ENCODE results near the gene CDH23. TPM values are rescaled to one million over a fixed set of nuclear protein-coding genes. Genes with fewer than 3 reads are reported as not detected.

The CDH23 gene
- total RNA-seq, 2 experiments from 2014 or later = 4.6 to 5.2 TPM

GRCh38 chr10:71349406-71349805, 47.3 kb upstream of the CDH23 start:
- intact Hi-C loops (cut with DNase I, micrococcal nuclease) = no loop called here
- no peak overlapping the region for H3K27ac ChIP-seq (ENCODE audit: low read depth in 1 of 2, low read length in 2 of 2)
- no peaks in the 10 kb centered on the region for H3K4me1 ChIP-seq (ENCODE audit: insufficient read depth, low read length)
- Mint-ChIP-seq H3K36me3 (ENCODE audit: low read depth) (peaks cover 38% of the 10 kb centered on the region), H3K27ac (no peak overlapping the region), H3K4me3 (no peak overlapping the region), H3K27me3 (no peaks in the 10 kb centered on the region), H3K9me3 (no peaks in the 10 kb centered on the region), H3K4me1 (ENCODE audit: low read depth) (no peaks in the 10 kb centered on the region)
- ChIA-PET CTCF (no interaction called here), POLR2A (no interaction called here)
- TF ChIP-seq CTCF (IDR thresholded peaks at IDR 0.05) = no peak
- no peaks in the 10 kb centered on the region for H3K27me3 ChIP-seq (ENCODE audit: control insufficient read depth in 1 of 2, insufficient read depth in 2 of 2, low read length in 2 of 2)
- no peaks in the 10 kb centered on the region for H3K9me3 ChIP-seq (ENCODE audit: control insufficient read depth in 1 of 2, insufficient read depth in 1 of 2, low read length in 2 of 2)
- no peak overlapping the region for H3K4me3 ChIP-seq (ENCODE audit: low read length)
- peaks cover 14% of the 10 kb centered on the region for H3K36me3 ChIP-seq (ENCODE audit: insufficient read depth, low read length)
- DNase-seq (no peak), ATAC-seq (ENCODE audit: poor library complexity) (no peak)

DNA sequence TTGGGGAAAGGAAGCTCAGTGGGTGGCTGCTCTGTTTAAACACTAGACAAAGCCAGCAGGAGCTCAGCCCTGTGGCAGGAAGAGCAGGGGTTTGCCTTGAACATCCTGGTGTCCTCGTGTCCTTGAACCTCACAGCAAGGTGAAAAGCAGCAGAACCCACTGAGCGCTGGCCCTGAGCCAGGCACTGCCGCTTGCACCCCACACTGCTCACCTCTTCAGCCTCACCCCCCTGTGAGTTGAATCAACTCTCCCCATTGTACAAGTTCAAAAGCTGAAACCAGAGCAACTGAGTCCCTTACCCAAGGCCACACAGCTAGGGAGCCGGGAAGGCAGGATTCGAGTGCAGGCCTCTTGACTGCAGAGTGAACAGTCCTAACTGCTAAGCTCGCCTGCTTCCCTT, 45.6 kb upstream of the CDH23 start:
- H3K27ac Mint-ChIP-seq = no peak overlapping the region
- H3K4me3 Mint-ChIP-seq = no peak overlapping the region
- Histone ChIP-seq H3K27me3 (ENCODE audit: control insufficient read depth in 1 of 2, insufficient read depth in 2 of 2, low read length in 2 of 2) (no peaks in the 10 kb centered on the region), H3K4me1 (ENCODE audit: insufficient read depth, low read length) (no peaks in the 10 kb centered on the region), H3K9me3 (ENCODE audit: control insufficient read depth in 1 of 2, insufficient read depth in 1 of 2, low read length in 2 of 2) (no peaks in the 10 kb centered on the region), H3K27ac (ENCODE audit: low read depth in 1 of 2, low read length in 2 of 2) (no peak overlapping the region), H3K4me3 (ENCODE audit: low read length) (no peak overlapping the region), H3K36me3 (ENCODE audit: insufficient read depth, low read length) (peaks cover 18% of the 10 kb centered on the region)
- TF ChIP-seq CTCF (IDR thresholded peaks at IDR 0.05) = no peak
- H3K4me1 Mint-ChIP-seq (ENCODE audit: low read depth) = no peaks in the 10 kb centered on the region
- intact Hi-C loops (cut with DNase I, micrococcal nuclease) = no loop called here
- no peaks in the 10 kb centered on the region for H3K27me3 Mint-ChIP-seq
- no peak for ATAC-seq (ENCODE audit: poor library complexity)
- H3K9me3 Mint-ChIP-seq = no peaks in the 10 kb centered on the region
- ChIA-PET POLR2A (no interaction called here), CTCF (no interaction called here)
- no peak for DNase-seq
- H3K36me3 Mint-ChIP-seq (ENCODE audit: low read depth) = peaks cover 50% of the 10 kb centered on the region

DNA sequence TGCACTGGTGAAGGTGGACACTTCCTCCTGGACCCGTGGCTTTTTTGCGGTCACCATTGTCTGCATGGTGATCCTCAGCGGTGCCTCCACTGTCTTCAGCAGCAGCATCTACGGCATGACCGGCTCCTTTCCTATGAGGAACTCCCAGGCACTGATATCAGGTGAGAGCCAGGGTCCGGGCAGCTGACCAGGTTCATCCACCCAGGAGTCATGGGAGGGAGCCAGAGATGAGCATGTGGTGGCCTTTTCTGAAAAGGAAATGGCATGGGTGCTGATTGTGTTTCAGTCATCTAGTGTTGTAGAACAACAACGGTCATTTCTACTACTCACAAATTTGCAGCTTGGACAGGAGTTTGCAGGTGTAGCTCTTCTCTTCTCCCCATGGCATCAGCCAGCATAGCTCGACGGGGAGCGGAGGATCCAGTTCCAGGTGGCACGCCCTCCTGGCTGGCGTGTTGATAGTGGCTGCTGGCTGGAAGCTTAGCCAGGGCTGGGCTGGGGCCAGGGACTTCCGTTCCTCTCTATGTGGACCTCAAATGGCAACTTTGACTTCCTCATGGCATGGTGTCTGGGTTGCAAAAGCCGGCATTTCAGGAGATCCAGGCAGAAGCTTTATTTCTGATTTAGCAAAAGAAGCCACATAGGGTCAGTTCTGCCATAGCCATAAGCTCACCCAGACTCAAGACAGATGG, 44.9 kb upstream of the CDH23 start:
- no peak for ATAC-seq (ENCODE audit: poor library complexity)
- no peaks in the 10 kb centered on the region for H3K4me1 ChIP-seq (ENCODE audit: insufficient read depth, low read length)
- Mint-ChIP-seq H3K36me3 (ENCODE audit: low read depth) (peaks cover 57% of the 10 kb centered on the region), H3K9me3 (no peaks in the 10 kb centered on the region), H3K4me1 (ENCODE audit: low read depth) (no peaks in the 10 kb centered on the region), H3K27ac (no peak overlapping the region), H3K4me3 (no peak overlapping the region), H3K27me3 (no peaks in the 10 kb centered on the region)
- H3K27ac ChIP-seq (ENCODE audit: low read depth in 1 of 2, low read length in 2 of 2) = no peak overlapping the region
- no peak for DNase-seq
- no peak overlapping the region for H3K4me3 ChIP-seq (ENCODE audit: low read length)
- TF ChIP-seq CTCF (IDR thresholded peaks at IDR 0.05) = no peak
- no peaks in the 10 kb centered on the region for H3K9me3 ChIP-seq (ENCODE audit: control insufficient read depth in 1 of 2, insufficient read depth in 1 of 2, low read length in 2 of 2)
- ChIA-PET POLR2A (no interaction called here), CTCF (no interaction called here)
- intact Hi-C loops (cut with DNase I, micrococcal nuclease) = no loop called here
- H3K27me3 ChIP-seq (ENCODE audit: control insufficient read depth in 1 of 2, insufficient read depth in 2 of 2, low read length in 2 of 2) = no peaks in the 10 kb centered on the region
- peaks cover 20% of the 10 kb centered on the region for H3K36me3 ChIP-seq (ENCODE audit: insufficient read depth, low read length)
